Left renal pelvis (tissue), 4 donors: ENCODE data around the gene CARS1. TPM values are rescaled to one million over a fixed set of nuclear protein-coding genes. Genes with fewer than 3 reads are reported as not detected.

ENCODE experiments used
- DNase-seq, 4 donors: peaks; one replicate each; pipeline ENCODE4 v3.0.0-alpha.2; 2013; ENCODE audit warnings: low read depth in 4 of 4, low spot score in 3 of 4
- polyA plus RNA-seq, 4 donors: library from polyadenylated mRNA; unstranded; fragments of 120-200 nt; gene quantifications; one replicate each; pipeline ENCODE4 v1.2.1, GENCODE V29; 2013; ENCODE audit not compliant: insufficient read length in 4 of 4

The CARS1 gene
- polyA plus RNA-seq, 4 donors, result 23.5 to 29.0 (median 24.3) TPM

- DNase-seq, result no peak
Measured at GRCh38 chr11:3041699-3042441, 15.4 kb downstream of the CARS1 start.

GRCh38 chr11:3040881-3041280 is 16.3 kb downstream of the CARS1 start:
- DNase-seq, result no peak

- DNase-seq, result no peak
Measured at GRCh38 chr11:3037945-3038271, 19.3 kb downstream of the CARS1 start.

- DNase-seq, result peak in 3 of 4 donors; percentile 40 to 55 (median 45)
Measured at GRCh38 chr11:3037040-3037944, 19.9 kb downstream of the CARS1 start.

- no peak for DNase-seq
Measured at GRCh38 chr11:3036419-3036818, 20.8 kb downstream of the CARS1 start.

- no peak for DNase-seq
Measured at GRCh38 chr11:3035333-3035732, 21.9 kb downstream of the CARS1 start.

- no peak for DNase-seq
Measured at GRCh38 chr11:3030289-3031070, 26.7 kb downstream of the CARS1 start.

- DNase-seq, result no peak
Measured at GRCh38 chr11:3028813-3029212, 28.4 kb downstream of the CARS1 start.

- no peak for DNase-seq
Measured at GRCh38 chr11:3026803-3027202, 30.4 kb downstream of the CARS1 start.

- no peak for DNase-seq
Measured at GRCh38 chr11:3022982-3023381, 34.2 kb downstream of the CARS1 start.

- DNase-seq, result no peak
Measured at GRCh38 chr11:3022300-3022967, 34.8 kb downstream of the CARS1 start.

- DNase-seq, result no peak
Measured at GRCh38 chr11:3021125-3021524, 36.1 kb downstream of the CARS1 start.

- DNase-seq, result no peak
Measured at GRCh38 chr11:3020011-3020410, 37.2 kb downstream of the CARS1 start.

GRCh38 chr11:3018596-3018995 is 38.6 kb downstream of the CARS1 start:
- no peak for DNase-seq

GRCh38 chr11:3016861-3017260 is 40.4 kb downstream of the CARS1 start:
- DNase-seq, result no peak

GRCh38 chr11:3015796-3016195 is 41.4 kb downstream of the CARS1 start:
- DNase-seq, result no peak

GRCh38 chr11:3014943-3015342 is 42.3 kb downstream of the CARS1 start:
- no peak for DNase-seq

GRCh38 chr11:3014057-3014938 is 42.9 kb downstream of the CARS1 start:
- no peak for DNase-seq
